H1 (cell line): ENCODE results near the gene HIPK2.

ENCODE experiments used
- CHD1 ChIP-seq: IDR thresholded peaks from 2 replicates; pipeline ENCODE4 v1.6.1; 2012; ENCODE audit warnings: low read depth, low read length, improper control_type of control experiment
- EGR1 ChIP-seq: IDR thresholded peaks from 2 replicates; pipeline ENCODE4 v1.6.1; 2011; ENCODE audit warnings: low read depth, low read length, borderline replicate concordance
- EZH2 ChIP-seq: fragments of 200-600 bp; sonication (generic); IDR thresholded peaks from 2 replicates; pipeline ENCODE4 v1.7.1; 2012; ENCODE audit warnings: low read depth, mild to moderate bottlenecking, moderate library complexity, low read length, inconsistent platforms; ENCODE audit not compliant: severe bottlenecking
- GABPA ChIP-seq: IDR thresholded peaks from 2 replicates; pipeline ENCODE4 v1.6.1; 2011; ENCODE audit warnings: mild to moderate bottlenecking, low read length, moderate library complexity, borderline replicate concordance; ENCODE audit not compliant: insufficient read depth
- GTF2F1 ChIP-seq: IDR thresholded peaks from 2 replicates; pipeline ENCODE4 v1.6.1; 2012; ENCODE audit warnings: low read depth, low read length, improper control_type of control experiment, borderline replicate concordance
- JUND ChIP-seq: IDR thresholded peaks from 2 replicates; pipeline ENCODE4 v1.6.1; 2011; ENCODE audit warnings: mild to moderate bottlenecking, improper control_type of control experiment, low read length
- NRF1 ChIP-seq: IDR thresholded peaks from 2 replicates; pipeline ENCODE4 v1.6.1; 2011; ENCODE audit warnings: mild to moderate bottlenecking, low read depth, low read length, improper control_type of control experiment
- POLR2A ChIP-seq, 2 experiments: IDR thresholded peaks; 1 replicate in 1 of 2; 2 replicates in 1 of 2; pipeline ENCODE4 v1.6.1; 2011; ENCODE audit warnings: low read depth in 2 of 2, low read length in 2 of 2, mild to moderate bottlenecking in 2 of 2; ENCODE audit errors: control extremely low read depth in 1 of 2
- RNF2 ChIP-seq: fragments of 200-900, 300-1000 bp; sonication (generic); IDR thresholded peaks from 2 replicates; pipeline ENCODE4 v1.7.1; 2016; ENCODE audit warnings: borderline replicate concordance, low read depth, mild to moderate bottlenecking, antibody characterized with exemption, low read length; ENCODE audit not compliant: poor library complexity, severe bottlenecking; ENCODE audit errors: missing control alignments
- TEAD4 ChIP-seq: IDR thresholded peaks from 2 replicates; pipeline ENCODE4 v1.6.1; 2012; ENCODE audit warnings: low read depth, low read length, inconsistent platforms, mixed read lengths
- TF ChIP-seq, protein P1 (sequence below): IDR thresholded peaks from 2 replicates; pipeline ENCODE4 v1.6.1; 2012; ENCODE audit warnings: inconsistent platforms
- TF ChIP-seq, protein P2 (sequence below), 3 experiments: IDR thresholded peaks; 1 replicate in 2 of 3; 2 replicates in 1 of 3; pipeline versions ENCODE4 v1.5.1 to v1.6.1; 2011; ENCODE audit warnings: low read length in 3 of 3, mild to moderate bottlenecking in 3 of 3, inconsistent platforms in 2 of 3, low read depth in 1 of 3, moderate library complexity in 1 of 3; ENCODE audit not compliant: insufficient read depth in 1 of 3; ENCODE audit errors: control extremely low read depth in 1 of 3

DNA sequence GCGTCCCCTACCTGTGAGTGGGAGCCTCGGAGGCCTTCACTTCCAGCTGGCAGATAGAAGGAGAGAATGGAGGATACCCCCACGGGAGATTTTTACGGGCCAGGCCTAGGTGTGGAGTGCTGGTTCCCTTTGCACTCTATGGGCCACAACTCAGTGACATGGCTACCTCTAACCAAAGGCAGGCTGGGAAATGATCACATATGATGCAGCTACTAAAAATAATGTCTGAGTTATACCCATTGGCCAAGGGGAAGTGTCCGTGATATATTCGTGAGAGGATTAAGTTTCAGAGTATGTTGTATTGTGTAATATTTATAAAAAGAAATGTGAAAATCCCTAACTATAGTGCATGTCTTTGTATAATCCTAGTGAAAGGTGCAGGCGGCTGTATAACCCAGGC lies 13.5 kb upstream of the HIPK2 start:
- TF ChIP-seq JUND (no peak), POLR2A (IDR thresholded peaks at IDR 0.05; ENCODE audit: control extremely low read depth in 1 of 2, low read depth in 2 of 2, low read length in 2 of 2) (no peak), TEAD4 (no peak), EZH2 (no peak), RNF2 (no peak), EGR1 (no peak), NRF1 (no peak), GABPA (no peak), GTF2F1 (no peak), CHD1 (no peak)
- TF ChIP-seq, protein P1, sequence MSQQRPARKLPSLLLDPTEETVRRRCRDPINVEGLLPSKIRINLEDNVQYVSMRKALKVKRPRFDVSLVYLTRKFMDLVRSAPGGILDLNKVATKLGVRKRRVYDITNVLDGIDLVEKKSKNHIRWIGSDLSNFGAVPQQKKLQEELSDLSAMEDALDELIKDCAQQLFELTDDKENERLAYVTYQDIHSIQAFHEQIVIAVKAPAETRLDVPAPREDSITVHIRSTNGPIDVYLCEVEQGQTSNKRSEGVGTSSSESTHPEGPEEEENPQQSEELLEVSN = no peak
- TF ChIP-seq, protein P2, sequence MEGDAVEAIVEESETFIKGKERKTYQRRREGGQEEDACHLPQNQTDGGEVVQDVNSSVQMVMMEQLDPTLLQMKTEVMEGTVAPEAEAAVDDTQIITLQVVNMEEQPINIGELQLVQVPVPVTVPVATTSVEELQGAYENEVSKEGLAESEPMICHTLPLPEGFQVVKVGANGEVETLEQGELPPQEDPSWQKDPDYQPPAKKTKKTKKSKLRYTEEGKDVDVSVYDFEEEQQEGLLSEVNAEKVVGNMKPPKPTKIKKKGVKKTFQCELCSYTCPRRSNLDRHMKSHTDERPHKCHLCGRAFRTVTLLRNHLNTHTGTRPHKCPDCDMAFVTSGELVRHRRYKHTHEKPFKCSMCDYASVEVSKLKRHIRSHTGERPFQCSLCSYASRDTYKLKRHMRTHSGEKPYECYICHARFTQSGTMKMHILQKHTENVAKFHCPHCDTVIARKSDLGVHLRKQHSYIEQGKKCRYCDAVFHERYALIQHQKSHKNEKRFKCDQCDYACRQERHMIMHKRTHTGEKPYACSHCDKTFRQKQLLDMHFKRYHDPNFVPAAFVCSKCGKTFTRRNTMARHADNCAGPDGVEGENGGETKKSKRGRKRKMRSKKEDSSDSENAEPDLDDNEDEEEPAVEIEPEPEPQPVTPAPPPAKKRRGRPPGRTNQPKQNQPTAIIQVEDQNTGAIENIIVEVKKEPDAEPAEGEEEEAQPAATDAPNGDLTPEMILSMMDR (IDR thresholded peaks at IDR 0.05; ENCODE audit: control extremely low read depth in 1 of 3, insufficient read depth in 1 of 3, low read depth in 1 of 3, low read length in 3 of 3) = no peak
